Thyroid gland (tissue), 4 donors: ENCODE results near the gene PFN4.
A peak's percentile ranks its signal among the peaks of the same experiment; 100 is the strongest.

ENCODE experiments used
- POLR2A ChIP-seq, 2 donors: fragments of 450-650 bp; IDR thresholded peaks; one replicate each; pipeline ENCODE4 v1.6.1; 2017; ENCODE audit warnings: antibody characterized with exemption in 2 of 2, mild to moderate bottlenecking in 2 of 2, moderate library complexity in 1 of 2
- TF ChIP-seq, protein P1 (sequence below), 6 experiments: fragments of 200-600 bp in 3 of 6; fragments of 450-650 bp in 3 of 6; sonication (generic) in 3 of 6; IDR thresholded peaks; one replicate each; pipeline ENCODE4 v1.5.1; 2016 to 2019; ENCODE audit warnings: antibody characterized with exemption in 6 of 6, mild to moderate bottlenecking in 2 of 6, inconsistent platforms in 1 of 6, moderate library complexity in 1 of 6

GRCh38 chr2:24076849-24077534 lies 46.1 kb downstream of the PFN4 start:
- TF ChIP-seq POLR2A (IDR thresholded peaks at IDR 0.05), result peak in 1 of 2 donors; percentile 69
- TF ChIP-seq, protein P1, sequence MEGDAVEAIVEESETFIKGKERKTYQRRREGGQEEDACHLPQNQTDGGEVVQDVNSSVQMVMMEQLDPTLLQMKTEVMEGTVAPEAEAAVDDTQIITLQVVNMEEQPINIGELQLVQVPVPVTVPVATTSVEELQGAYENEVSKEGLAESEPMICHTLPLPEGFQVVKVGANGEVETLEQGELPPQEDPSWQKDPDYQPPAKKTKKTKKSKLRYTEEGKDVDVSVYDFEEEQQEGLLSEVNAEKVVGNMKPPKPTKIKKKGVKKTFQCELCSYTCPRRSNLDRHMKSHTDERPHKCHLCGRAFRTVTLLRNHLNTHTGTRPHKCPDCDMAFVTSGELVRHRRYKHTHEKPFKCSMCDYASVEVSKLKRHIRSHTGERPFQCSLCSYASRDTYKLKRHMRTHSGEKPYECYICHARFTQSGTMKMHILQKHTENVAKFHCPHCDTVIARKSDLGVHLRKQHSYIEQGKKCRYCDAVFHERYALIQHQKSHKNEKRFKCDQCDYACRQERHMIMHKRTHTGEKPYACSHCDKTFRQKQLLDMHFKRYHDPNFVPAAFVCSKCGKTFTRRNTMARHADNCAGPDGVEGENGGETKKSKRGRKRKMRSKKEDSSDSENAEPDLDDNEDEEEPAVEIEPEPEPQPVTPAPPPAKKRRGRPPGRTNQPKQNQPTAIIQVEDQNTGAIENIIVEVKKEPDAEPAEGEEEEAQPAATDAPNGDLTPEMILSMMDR (IDR thresholded peaks at IDR 0.05), result no peak
